Ascending aorta (tissue), 2 donors: Measurements from ENCODE around the gene CREB5. TPM values are rescaled to one million over a fixed set of nuclear protein-coding genes. Genes with fewer than 3 reads are reported as not detected.

Source experiments
- DNase-seq, 2 donors: peaks; one replicate each; pipeline ENCODE4 v3.0.0-alpha.2; 2019; ENCODE audit warnings: low spot score in 2 of 2
- H3K27ac ChIP-seq, 2 donors: fragments of 200-600 bp; sonication (generic); one replicate each; pipeline ENCODE4 v1.5.1; 2016 to 2017; ENCODE audit warnings: mild to moderate bottlenecking in 1 of 2
- H3K27me3 ChIP-seq: fragments of 200-600 bp; sonication (generic); one replicate; pipeline ENCODE4 v1.5.1; 2017
- H3K36me3 ChIP-seq, 2 donors: fragments of 200-600 bp; sonication (generic); one replicate each; pipeline ENCODE4 v1.5.1; 2016
- H3K4me1 ChIP-seq, 2 donors: fragments of 200-600 bp; sonication (generic); one replicate each; pipeline ENCODE4 v1.5.1; 2016 to 2017; ENCODE audit warnings: mild to moderate bottlenecking in 1 of 2
- H3K4me3 ChIP-seq, 2 donors: fragments of 200-600 bp; sonication (generic); one replicate each; pipeline ENCODE4 v1.5.1; 2016 to 2017; ENCODE audit warnings: mild to moderate bottlenecking in 1 of 2
- H3K9me3 ChIP-seq, 2 donors: fragments of 200-600 bp; sonication (generic); one replicate each; pipeline ENCODE4 v1.5.1; 2016
- intact Hi-C: fragments of 100-400 bp; cut with DNase I; formaldehyde crosslinking; loops from one replicate; pipeline ENCODE4 v1.15.1; 2023
- total RNA-seq: library from RNA; depleted of rRNA; stranded (reverse); fragments of >200 nt; gene quantifications from one replicate; pipeline ENCODE4 v1.1.0, GENCODE V29; 2016
- TF ChIP-seq, protein P1 (sequence below), 3 experiments: fragments of 200-600 bp in 2 of 3; fragments of 450-650 bp in 1 of 3; sonication (generic) in 2 of 3; IDR thresholded peaks; one replicate each; pipeline ENCODE4 v1.5.1; 2016 to 2019; ENCODE audit warnings: antibody characterized with exemption in 3 of 3, mild to moderate bottlenecking in 1 of 3, moderate library complexity in 1 of 3

Gene CREB5
- total RNA-seq, 1 donor from 2014 or later, result 143 TPM

DNA sequence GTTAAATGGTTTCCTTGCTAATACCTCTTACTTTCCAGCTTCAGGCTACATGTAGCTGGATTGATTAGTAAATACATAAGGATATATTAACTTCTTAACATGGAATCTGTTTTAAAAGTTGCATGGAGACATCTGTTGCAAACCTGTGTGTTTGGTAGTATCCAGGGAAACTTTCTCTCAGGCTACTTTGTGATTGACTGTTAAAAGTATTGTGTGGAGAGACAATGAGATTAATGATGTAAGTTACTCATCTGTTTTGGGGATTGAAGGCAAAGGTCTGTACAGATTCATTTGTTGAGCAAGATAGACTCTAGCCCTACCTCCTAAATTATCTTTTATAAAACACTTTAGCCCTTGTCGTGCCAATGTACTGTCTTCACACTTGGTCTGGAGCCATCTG lies 6.6 kb downstream of the CREB5 start:
- H3K27ac ChIP-seq, result no peak overlapping the region
- intact Hi-C loops, result loop anchor here (10.0 kb wide), 2 partner anchors 1224 to 1304 kb away; no protein-coding TSS in a partner anchor
- no peak overlapping the region for H3K4me3 ChIP-seq
- H3K27me3 ChIP-seq, result no peaks in the 10 kb centered on the region
- no peaks in the 10 kb centered on the region for H3K36me3 ChIP-seq
- DNase-seq, result no peak
- no peaks in the 10 kb centered on the region for H3K4me1 ChIP-seq
- no peaks in the 10 kb centered on the region for H3K9me3 ChIP-seq
- TF ChIP-seq, protein P1, sequence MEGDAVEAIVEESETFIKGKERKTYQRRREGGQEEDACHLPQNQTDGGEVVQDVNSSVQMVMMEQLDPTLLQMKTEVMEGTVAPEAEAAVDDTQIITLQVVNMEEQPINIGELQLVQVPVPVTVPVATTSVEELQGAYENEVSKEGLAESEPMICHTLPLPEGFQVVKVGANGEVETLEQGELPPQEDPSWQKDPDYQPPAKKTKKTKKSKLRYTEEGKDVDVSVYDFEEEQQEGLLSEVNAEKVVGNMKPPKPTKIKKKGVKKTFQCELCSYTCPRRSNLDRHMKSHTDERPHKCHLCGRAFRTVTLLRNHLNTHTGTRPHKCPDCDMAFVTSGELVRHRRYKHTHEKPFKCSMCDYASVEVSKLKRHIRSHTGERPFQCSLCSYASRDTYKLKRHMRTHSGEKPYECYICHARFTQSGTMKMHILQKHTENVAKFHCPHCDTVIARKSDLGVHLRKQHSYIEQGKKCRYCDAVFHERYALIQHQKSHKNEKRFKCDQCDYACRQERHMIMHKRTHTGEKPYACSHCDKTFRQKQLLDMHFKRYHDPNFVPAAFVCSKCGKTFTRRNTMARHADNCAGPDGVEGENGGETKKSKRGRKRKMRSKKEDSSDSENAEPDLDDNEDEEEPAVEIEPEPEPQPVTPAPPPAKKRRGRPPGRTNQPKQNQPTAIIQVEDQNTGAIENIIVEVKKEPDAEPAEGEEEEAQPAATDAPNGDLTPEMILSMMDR (IDR thresholded peaks at IDR 0.05), result no peak

DNA sequence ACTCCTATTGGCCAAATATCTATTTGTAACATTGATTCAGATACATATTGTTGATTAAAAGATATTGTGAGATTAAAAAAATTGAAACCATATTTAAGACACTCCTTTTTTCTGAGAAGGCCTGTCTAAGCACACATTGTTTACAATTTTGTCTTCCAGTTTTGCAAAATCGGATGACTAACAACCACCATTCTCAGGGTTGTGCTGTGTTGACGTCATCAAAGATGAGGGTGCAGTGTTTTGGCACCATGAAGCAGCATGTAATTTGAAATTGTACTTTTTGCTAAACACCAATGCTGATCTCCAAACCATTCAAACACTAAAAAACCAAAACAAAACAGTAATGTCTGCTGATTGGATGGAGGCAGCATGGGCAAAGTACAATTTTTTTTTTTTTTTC lies 7.4 kb downstream of the CREB5 start:
- TF ChIP-seq, protein P1 (IDR thresholded peaks at IDR 0.05), result no peak
- no peak overlapping the region for H3K27ac ChIP-seq
- no peaks in the 10 kb centered on the region for H3K9me3 ChIP-seq
- no peaks in the 10 kb centered on the region for H3K27me3 ChIP-seq
- DNase-seq, result peak in 1 of 2 donors; percentile 66
- no peaks in the 10 kb centered on the region for H3K4me1 ChIP-seq
- no peak overlapping the region for H3K4me3 ChIP-seq
- intact Hi-C loops, result loop anchor here (10.0 kb wide), 2 partner anchors 1225 to 1305 kb away; no protein-coding TSS in a partner anchor
- H3K36me3 ChIP-seq, result no peaks in the 10 kb centered on the region

DNA sequence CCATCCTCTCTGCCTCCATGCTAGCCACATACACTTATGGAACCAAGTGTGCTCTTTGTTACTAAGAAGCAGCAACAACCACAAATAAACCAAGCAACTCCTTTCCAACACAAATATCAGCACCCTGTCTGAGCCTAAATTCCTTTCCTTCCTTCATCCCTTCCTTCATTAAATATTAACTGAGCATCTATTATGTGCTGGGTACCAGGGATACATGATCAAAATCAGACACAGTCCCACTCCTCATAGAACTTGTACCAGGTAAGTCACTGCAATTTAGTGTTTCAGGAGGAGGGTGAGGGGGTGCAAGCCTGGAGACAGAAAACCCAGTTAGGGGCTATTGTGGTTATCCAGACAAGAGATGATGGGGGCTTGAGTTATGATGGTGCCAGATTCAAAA lies 10.8 kb downstream of the CREB5 start:
- Histone ChIP-seq H3K27me3 (no peaks in the 10 kb centered on the region), H3K4me3 (no peak overlapping the region), H3K9me3 (no peaks in the 10 kb centered on the region), H3K36me3 (no peaks in the 10 kb centered on the region), H3K27ac (no peak overlapping the region), H3K4me1 (no peaks in the 10 kb centered on the region)
- intact Hi-C loops, result no loop called here
- TF ChIP-seq, protein P1 (IDR thresholded peaks at IDR 0.05), result no peak
- DNase-seq, result no peak

DNA sequence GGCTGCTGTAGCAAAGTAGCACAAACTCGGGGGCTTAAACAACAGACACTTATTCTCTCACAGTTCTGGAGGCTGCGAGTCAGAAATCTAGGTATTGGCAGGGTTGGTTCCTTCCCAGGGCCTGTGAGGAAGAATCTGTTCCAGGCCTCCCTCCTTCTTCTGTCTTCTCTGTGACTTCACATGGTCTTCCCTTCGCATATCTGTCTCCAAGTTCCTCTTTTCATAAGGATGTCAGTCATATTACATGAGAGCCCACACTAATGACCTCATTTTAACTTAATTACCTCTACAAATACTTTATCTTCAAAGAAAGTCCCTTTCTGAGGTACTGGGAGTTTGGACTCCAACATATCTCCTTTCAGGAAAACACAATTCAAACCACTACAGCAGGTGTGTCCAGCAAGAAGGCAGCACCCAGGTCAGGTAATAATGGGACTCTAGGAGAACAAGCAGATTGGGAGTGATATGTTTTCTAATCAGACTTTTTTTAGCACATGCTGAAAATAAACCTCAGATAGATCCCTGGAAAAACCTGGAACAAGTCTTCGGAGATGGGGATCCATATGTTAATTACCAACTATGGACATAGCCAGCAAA lies 11.7 kb downstream of the CREB5 start:
- TF ChIP-seq, protein P1 (IDR thresholded peaks at IDR 0.05), result no peak
- Histone ChIP-seq H3K27me3 (no peaks in the 10 kb centered on the region), H3K4me1 (no peaks in the 10 kb centered on the region), H3K9me3 (no peaks in the 10 kb centered on the region), H3K4me3 (no peak overlapping the region), H3K36me3 (no peaks in the 10 kb centered on the region), H3K27ac (no peak overlapping the region)
- intact Hi-C loops, result no loop called here
- DNase-seq, result no peak

DNA sequence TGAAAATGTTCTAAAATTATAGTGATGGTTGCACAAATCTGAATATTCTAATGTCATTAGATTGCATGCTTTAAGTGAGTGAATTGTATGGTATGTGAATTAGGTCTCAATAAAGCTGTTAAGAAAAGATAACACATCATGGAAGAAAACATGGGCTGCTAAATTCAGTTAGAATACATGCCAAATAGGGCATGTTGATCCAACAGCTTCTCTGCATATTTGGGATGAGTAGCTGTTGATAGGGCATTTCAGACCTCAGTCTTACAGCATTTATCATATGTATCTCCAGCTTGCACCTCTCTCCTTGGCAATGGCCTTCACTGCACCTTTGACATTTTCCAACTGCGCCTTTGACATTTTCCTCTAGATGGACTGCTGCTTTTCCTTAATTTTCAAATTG lies 13.2 kb downstream of the CREB5 start:
- TF ChIP-seq, protein P1 (IDR thresholded peaks at IDR 0.05), result no peak
- intact Hi-C loops, result no loop called here
- H3K4me1 ChIP-seq, result no peaks in the 10 kb centered on the region
- no peaks in the 10 kb centered on the region for H3K9me3 ChIP-seq
- H3K27me3 ChIP-seq, result no peaks in the 10 kb centered on the region
- H3K36me3 ChIP-seq, result no peaks in the 10 kb centered on the region
- no peak overlapping the region for H3K27ac ChIP-seq
- no peak for DNase-seq
- H3K4me3 ChIP-seq, result no peak overlapping the region

DNA sequence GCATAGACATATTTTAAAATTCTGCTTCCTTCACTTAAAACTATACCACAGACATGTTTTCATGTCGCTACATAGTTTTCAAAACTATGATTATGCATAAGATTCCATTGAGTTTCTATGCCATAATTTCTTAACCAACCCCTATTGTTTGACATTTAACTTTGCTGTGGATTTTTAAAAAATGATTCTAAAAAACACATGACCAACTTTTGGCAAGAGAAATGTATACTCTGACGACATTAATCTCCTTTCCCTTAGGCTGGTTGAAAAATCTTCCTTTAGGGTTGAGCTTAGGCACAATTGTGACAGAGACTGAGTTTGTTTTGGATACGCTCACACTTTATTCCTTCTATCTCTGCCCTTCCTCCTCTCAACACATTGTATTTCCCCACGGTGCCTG lies 14.9 kb downstream of the CREB5 start:
- no peaks in the 10 kb centered on the region for H3K27me3 ChIP-seq
- H3K4me3 ChIP-seq, result no peak overlapping the region
- no peaks in the 10 kb centered on the region for H3K9me3 ChIP-seq
- no peaks in the 10 kb centered on the region for H3K36me3 ChIP-seq
- H3K27ac ChIP-seq, result no peak overlapping the region
- DNase-seq, result no peak
- intact Hi-C loops, result no loop called here
- no peaks in the 10 kb centered on the region for H3K4me1 ChIP-seq
- TF ChIP-seq, protein P1 (IDR thresholded peaks at IDR 0.05), result no peak
